COLO829 (cell line): ENCODE measurements around the gene ZNF90.
A peak's percentile ranks its signal among the peaks of the same experiment; 100 is the strongest.
"Not testable (repeated sequence)": the region's sequence is repeated elsewhere in the genome, so short reads cannot be mapped to it uniquely, and the experiment has no call there.

Source experiments
- DNase-seq: peaks from one replicate; pipeline ENCODE4 v3.0.0; 2012; ENCODE audit warnings: low spot score

Gene ZNF90

GRCh38 chr19:20077791-20078463 lies at the start of gene ZNF90:
TSS of gene ZNF90 (plus strand) at chr19:20078000. CDS start at chr19:20078133, 133 bp downstream.
- DNase-seq, result no peak

GRCh38 chr19:20028611-20029010 lies 49.2 kb upstream of the ZNF90 start:
- no peak for DNase-seq

DNA sequence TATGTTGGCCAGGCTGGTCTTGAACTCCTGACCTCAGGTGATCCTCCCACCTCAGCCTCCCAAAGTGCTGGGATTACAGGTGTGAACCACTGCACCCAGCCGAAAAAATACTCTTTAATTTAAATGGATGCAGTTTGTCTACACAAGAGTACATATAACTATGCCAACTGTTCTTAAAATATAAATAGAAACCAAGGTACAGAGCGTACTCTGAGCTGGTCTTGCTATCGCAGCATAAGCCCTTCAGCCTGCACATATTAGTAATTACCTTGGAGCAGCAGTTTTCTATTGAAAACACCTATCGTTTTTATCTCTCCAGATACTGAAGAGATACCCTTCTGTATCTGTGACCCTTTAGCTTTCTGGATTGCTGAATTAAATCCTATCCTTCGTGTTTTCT lies 41.9 kb upstream of the ZNF90 start:
- DNase-seq, result no peak

- DNase-seq, result no peak
Observed at GRCh38 chr19:20038358-20039202, 39.2 kb upstream of the ZNF90 start.

DNA sequence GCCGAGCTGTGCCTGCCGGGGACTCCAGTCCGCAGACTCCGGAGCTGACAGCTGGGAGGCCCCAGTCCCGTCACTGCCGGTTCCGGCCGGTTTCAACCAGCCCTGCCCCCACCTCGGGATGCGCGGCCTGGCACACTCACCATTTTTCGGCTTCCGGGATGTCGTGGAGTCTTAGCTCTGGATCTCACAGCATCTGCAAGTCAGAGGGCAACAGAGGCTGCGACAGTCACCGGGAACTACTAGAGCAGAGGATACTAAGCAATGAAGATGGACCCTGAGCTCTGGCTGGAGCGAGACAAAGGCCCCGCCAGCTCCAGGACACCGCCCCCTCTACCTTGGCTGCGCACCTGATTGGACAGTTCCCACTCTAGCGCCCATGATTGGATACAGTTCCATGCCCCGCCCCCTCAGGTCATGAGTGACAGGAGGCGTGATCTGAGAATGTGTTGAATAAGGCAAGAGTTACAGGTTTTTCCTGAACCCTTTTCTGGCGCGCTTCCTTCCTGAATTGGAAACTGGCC lies 38.5 kb upstream of the ZNF90 start, which contains the start of gene ZNF682:
ZNF682 (minus strand) TSS at position 303 of the 521 bp plus-strand sequence; CDS start at position 143, 160 bp downstream.
- peak; percentile 25 for DNase-seq

- DNase-seq, result no peak
Observed at GRCh38 chr19:20044663-20045062, 33.1 kb upstream of the ZNF90 start.

- not testable (repeated sequence) for DNase-seq
Observed at GRCh38 chr19:20045742-20046141, 32.1 kb upstream of the ZNF90 start.

GRCh38 chr19:20051841-20052768 lies 25.7 kb upstream of the ZNF90 start:
- no peak for DNase-seq

DNA sequence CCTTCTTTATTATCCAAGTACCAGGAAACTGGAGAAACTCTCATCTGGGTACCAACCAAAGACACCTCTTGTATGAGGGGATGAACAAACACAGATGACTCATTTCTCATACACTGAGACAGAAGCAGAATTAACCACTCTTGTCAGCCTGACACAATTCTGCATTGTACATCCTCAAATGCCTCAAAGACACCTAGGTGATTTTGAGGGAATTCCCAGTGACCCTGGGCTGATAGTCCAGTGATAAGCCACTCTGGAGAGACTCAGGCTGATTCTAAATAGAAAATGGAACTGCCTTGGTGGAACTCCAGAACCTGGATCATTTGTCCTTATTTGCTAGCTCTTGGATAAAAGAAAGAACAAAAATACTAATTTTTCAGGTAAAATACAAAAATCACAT lies 19.1 kb upstream of the ZNF90 start:
- DNase-seq, result not testable (repeated sequence)

GRCh38 chr19:20060282-20060681 lies 17.5 kb upstream of the ZNF90 start:
- DNase-seq, result no peak

DNA sequence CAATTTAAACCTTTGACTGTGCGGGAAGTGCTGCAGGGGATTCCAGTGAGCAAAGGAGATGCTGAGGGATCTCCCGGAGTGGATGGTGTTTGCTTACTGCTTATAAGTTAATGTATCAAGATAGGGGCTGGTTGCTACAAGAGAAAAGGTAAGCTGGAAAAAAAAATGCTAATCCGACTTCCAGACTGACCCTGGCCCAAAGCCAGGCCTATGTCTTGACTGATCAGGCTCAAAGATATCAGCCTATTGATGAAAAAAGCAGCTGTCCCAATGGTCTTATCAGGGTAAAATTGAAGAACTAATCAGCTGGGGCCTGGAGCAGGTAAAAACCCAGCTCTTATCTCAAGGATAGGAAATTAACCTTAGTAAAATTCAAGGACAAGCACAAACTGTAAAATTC lies 10.9 kb upstream of the ZNF90 start:
- DNase-seq, result no peak

GRCh38 chr19:20067943-20068342 lies 9.9 kb upstream of the ZNF90 start:
- no peak for DNase-seq

- DNase-seq, result not testable (repeated sequence)
Observed at GRCh38 chr19:20068559-20068958, 9.2 kb upstream of the ZNF90 start.

DNA sequence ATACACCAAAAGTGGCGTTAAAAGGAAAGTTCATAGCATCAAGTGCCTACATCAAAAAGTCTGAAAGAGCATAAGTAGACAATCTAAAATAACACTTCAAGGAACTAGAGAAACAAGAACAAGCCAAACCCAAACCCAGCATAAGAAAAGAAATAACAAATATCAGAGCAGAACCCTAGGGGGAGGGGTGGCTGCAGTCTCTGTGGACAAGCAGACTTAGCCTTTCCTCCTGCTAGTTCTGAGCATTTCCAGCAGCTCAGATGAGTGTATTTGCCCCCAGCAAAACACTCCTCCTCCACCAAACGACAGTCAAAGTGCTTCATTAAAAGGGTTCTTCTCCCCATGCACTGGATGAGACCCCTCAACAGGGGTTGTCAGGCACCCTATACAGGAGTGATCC lies 7.1 kb upstream of the ZNF90 start:
- no peak for DNase-seq

DNA sequence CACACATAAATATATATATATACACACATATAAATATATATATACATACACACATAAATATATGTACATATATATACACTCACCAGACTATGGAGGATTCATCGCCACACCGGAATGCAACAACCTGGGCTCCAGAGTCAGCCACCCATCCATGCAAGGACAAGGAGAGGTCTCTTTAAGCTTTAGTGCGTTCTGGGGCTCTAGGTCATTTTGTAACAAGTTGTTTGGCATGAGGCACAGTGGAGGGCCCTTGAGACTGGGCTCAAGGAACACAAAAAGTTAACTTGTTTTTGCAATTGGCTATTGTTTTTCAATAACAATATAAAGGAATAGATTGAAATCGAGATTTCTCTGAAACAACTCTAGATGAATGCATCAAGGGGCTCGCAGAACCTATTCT lies 4.9 kb upstream of the ZNF90 start:
- no peak for DNase-seq

GRCh38 chr19:20078581-20079031 lies 806 bp downstream of the ZNF90 start:
- DNase-seq, result no peak

- DNase-seq, result no peak
Observed at GRCh38 chr19:20079476-20079875, 1.7 kb downstream of the ZNF90 start.

DNA sequence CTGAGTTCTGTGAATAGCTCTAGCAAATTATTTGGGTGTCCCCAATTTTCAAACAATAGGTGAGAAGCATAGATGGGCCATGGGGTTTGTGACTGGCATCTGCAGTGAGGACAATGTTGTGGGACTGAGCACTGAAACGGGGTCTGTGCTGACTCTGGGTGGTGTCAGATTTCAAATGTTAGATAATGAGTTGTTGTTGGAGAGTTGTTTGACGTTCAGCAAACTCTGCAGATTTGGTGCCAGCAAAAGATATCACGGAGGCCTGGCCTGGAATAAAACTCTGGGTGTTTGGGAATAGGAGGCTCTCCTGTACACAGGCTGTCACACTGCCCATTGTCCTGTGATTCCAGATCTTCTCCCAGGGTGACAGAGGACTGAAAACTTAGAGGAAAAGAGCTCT lies 2.9 kb downstream of the ZNF90 start:
- no peak for DNase-seq

DNA sequence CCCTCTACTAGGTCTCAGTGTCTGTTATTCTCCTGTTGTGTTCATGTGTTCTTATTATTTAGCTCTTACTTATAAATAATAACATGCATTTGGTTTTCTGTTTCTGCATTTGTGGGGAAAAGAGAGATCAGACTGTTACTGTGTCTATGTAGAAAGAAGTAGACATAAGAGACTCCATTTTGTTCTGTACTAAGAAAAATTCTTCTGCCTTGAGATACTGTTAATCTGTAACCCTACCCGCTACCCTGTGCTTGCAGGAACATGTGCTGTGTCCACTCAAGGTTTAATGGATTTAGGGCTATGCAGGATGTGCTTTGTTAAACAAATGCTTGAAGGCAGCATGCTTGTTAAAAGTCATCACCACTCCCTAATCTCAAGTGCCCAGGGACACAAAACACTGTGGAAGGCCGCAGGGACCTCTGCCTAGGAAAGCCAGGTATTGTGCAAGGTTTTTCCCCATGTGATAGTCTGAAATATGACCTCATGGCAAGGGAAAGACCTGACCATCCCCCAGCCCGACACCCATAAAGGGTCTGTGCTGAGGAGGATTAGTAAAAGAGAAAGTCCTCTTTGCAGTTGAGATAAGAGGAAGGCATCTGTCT lies 4.5 kb downstream of the ZNF90 start:
- not testable (repeated sequence) for DNase-seq

- not testable (repeated sequence) for DNase-seq
Observed at GRCh38 chr19:20082876-20083275, 5.1 kb downstream of the ZNF90 start.

DNA sequence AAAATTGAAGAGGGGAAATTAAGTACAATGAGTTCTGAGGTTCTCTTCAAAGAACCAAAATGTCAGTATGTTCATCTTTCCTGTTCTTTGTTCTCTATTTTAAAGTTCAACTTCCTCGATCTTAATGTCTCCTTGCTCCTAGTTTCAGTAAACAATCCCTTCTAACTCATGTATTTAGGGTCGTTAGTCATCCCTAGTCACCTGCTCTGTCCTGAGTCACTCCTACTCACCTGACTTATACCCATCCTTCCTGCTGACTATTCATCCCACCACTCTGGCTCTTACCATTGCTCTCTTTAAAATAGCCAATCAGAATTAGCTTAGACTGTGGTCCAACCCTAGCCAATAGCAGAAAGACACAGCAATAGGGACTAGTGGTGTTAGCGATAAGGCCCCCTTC lies 24.3 kb downstream of the ZNF90 start:
- DNase-seq, result no peak
